ENCODE measurements around the gene NHSL2.
A peak's percentile ranks its signal among the peaks of the same experiment; 100 is the strongest.

Gene NHSL2

GRCh38 chrX:71885099-71885498 lies 25.5 kb upstream of the NHSL2 start:
- ChIA-PET CTCF (no interaction called here), POLR2A (no interaction called here)
- no peak for TF ChIP-seq CTCF (IDR thresholded peaks at IDR 0.05; ENCODE audit: control extremely low read depth, extremely low read depth, low read depth, missing control alignments)

GRCh38 chrX:71895607-71896006 lies 15.0 kb upstream of the NHSL2 start:
- no peak for TF ChIP-seq CTCF (IDR thresholded peaks at IDR 0.05; ENCODE audit: control extremely low read depth, extremely low read depth, low read depth, missing control alignments)
- no peak for DNase-seq (ENCODE audit: extremely low spot score)
- POLR2A ChIA-PET: no interaction called here
- CTCF ChIA-PET: no interaction called here

More at GRCh38 chrX:71885099-71885498, 25.5 kb upstream of the NHSL2 start:
- no peak for DNase-seq (ENCODE audit: extremely low spot score)

GRCh38 chrX:71906144-71906543 lies 4.5 kb upstream of the NHSL2 start:
- no peak for DNase-seq (ENCODE audit: extremely low spot score)
- ChIA-PET POLR2A (no interaction called here), CTCF (no interaction called here)
- no peak for TF ChIP-seq CTCF (IDR thresholded peaks at IDR 0.05; ENCODE audit: control extremely low read depth, extremely low read depth, low read depth, missing control alignments)

GRCh38 chrX:71908387-71908786 lies 2.3 kb upstream of the NHSL2 start:
- no peak for DNase-seq (ENCODE audit: extremely low spot score)
- POLR2A ChIA-PET: no interaction called here
- TF ChIP-seq CTCF (IDR thresholded peaks at IDR 0.05; ENCODE audit: control extremely low read depth, extremely low read depth, low read depth, missing control alignments): no peak
- CTCF ChIA-PET: no interaction called here

- no peak for TF ChIP-seq CTCF (IDR thresholded peaks at IDR 0.05; ENCODE audit: control extremely low read depth, extremely low read depth, low read depth, missing control alignments)
- DNase-seq (ENCODE audit: extremely low spot score): no peak
- ChIA-PET POLR2A (no interaction called here), CTCF (no interaction called here)
Measured at GRCh38 chrX:71909956-71910355, 689 bp upstream of the NHSL2 start.

GRCh38 chrX:71910986-71911730 lies 513 bp downstream of the NHSL2 start:
- TF ChIP-seq CTCF (IDR thresholded peaks at IDR 0.05; ENCODE audit: control extremely low read depth, extremely low read depth, low read depth, missing control alignments): no peak
- DNase-seq (ENCODE audit: extremely low spot score): peak; percentile 22
- ChIA-PET POLR2A (interaction anchor here (0.7 kb wide), 1 partner anchor 327 kb away, joined by 3 read pairs; the partner anchor contains the start of gene ERCC6L), CTCF (no interaction called here)

Measured in GM10248 (cell line).